RPMI8226 (cell line): ENCODE results near the gene EML4.
"Not testable (repeated sequence)": the region's sequence is repeated elsewhere in the genome, so short reads cannot be mapped to it uniquely, and the experiment has no call there.

Source experiments
- DNase-seq: peaks from one replicate; pipeline ENCODE4 v3.0.0-alpha.2; 2015

EML4 gene

DNA sequence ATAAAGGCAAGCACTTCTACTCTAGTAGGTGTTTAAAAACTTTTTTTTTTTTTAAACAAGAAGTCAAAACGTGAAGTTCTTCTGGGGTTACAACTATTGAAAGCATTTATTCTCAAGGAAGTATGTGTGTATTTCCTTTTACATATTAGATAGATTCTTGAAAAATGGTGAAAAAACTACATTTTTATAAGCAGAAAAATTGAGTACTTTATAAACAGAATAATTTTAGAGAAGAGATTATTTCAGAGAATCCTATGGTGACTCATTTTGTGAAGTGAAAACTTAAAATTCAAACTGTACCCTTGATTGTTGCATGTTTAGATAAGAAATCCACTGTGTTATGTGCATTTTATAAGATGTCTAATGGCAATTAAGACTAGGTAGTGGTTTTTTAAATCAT lies 2.9 kb downstream of the EML4 start:
- no peak for DNase-seq

DNA sequence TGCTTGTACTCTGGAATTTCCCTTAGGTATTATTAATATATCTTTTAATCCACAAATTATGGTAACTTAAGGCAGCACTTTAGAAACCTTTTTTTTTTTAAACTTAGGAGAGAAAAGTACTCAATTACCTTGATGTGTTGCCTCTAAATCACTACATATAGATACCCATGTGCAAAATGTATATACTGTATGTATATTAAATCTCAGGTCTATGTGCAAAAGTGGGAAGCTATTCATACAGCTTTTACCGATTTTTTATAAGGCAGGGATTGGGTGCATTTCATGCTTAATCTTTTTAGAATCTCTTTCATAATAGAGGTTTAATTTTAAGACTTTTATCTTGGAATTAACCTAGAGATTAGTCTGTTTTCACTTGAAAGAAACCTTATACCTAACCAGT lies 3.4 kb downstream of the EML4 start:
- DNase-seq: no peak

DNA sequence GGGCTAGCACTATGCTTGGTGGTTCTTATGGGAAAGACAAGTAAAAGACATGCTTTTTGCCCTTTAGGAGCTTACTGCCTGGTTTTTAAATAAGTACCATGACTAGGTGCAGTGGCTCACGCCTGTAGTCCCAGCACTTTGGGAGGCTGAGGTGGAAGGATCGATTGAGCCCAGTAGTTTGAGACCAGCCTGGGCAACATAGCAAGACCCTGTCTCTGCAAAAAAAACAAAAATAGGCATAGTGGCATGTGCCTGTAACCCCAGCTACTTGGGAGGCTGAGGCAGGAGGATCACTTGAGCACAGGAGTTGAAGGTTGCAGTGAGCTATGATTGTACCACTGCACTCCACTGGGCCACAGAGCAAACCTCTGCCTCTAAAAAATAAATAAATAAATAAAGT lies 4.3 kb downstream of the EML4 start:
- DNase-seq: not testable (repeated sequence)

DNA sequence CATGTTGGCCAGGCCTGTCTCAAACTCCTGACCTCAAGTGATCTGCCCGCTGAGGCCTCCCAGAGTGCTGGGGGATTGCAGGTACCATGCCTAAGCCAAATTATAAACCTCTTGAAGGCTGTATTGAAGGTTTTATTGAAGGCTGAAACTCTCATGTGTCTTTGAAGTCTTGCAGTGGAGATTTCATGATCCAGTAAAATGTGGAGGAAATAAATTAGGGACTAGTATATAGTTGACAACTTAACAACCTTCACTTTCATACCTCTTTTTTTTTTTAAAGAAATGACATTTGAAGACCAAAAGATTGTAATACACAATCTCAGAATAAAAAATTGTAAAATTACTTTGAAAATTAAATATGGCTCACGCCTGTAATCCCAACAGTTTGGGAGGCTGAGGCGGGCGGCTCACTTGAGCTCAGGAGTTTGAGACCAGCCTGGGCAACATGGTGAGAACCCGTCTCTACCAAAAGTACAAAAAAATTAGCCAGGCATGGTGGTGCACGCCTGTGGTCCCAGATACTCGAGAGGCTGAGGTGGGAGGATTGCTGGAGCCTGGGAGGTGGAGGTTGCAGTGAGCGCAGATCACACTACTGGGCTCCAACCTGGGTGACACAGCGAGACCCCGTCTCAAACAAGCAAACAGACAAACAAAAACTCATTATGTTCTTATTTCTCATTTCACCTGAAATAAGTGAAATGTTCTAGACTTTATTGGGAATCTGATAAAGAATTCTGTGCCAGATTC lies 8.0 kb downstream of the EML4 start:
- no peak for DNase-seq

DNA sequence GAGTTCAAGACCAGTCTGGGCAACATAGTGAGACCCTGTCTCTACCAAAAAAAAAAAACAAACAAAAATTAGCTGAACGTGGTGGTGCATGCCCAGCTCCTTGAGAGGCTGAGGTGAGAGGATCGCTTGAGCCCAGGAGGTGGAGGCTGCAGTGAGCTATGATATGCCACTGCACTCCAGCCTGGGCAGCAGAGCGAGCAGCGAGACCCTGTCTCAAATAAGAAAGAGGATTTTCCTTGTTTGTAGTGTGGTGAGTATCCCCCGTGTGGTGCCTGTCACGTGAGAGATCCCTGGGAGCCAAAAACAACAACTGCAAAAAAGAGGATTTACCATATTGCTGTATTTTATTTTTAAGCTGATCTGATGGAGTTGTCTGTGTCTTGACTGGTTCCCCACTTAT lies 9.2 kb downstream of the EML4 start:
- DNase-seq: no peak

DNA sequence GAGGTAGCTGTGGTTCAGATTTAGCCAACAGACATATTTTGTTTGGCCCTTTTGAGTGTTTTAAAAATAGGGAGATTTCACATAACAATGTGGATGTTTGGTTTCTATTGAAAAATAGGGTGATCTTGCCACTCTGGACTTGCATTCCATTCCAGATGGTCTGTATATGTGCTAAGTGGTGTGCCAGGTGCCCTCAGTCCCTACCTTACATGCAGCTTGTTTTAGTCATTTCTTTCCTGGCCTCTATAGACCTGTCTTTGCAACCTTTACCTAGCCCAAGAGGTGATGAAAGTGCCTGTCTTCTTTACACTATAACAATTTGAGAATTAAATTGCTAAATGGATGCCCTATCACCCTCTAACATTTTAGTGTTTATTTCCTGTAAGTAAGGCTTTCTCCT lies 11.1 kb downstream of the EML4 start:
- no peak for DNase-seq

DNA sequence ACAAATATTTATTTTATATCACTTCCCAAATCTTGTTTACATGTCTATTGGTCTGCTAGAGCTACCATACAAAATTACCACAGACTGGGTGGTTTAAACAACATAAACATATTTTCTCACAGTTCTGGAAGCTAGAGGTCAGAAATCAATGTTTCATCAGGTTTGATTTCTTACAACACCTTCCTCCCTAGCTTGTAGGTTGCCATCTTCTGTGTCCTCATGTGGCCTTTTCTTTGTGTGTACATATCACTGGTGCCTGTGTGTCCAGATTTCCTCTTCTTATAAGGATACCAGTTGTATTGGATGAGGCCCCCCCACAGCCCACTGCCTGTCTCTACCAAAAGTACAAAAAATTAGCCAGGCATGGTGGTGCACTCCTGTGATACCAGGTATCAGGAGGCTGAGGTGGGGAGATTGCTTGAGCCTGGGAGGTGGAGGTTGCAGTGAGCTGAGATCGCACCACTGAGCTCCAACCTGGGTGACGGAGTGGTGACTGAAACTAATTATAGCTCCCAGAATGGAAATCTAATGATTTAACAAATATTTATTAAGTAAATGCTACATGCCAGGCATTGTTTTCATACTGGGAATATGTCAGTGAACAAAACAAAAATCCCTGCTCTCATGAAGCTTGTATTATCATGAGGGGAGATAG lies 13.6 kb downstream of the EML4 start:
- no peak for DNase-seq

DNA sequence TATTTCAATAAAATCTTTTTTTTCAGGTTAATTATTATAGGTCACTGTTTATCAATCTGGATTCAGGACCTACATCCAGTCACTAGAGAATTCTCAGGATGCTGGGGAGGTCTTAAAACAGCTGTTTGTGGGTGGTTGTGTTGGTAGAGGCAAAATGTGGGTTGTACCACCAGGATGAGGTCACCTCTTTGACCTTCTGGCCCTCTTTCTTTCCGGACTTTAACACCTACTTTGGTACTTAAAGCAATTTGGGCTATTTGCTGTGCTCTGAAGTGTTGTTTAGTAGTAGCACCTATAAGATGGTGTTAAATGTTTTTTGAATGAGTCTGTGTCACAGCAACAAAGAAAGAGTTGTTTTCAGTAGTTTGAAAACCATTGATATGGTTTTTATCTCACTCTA lies 14.6 kb downstream of the EML4 start:
- no peak for DNase-seq

DNA sequence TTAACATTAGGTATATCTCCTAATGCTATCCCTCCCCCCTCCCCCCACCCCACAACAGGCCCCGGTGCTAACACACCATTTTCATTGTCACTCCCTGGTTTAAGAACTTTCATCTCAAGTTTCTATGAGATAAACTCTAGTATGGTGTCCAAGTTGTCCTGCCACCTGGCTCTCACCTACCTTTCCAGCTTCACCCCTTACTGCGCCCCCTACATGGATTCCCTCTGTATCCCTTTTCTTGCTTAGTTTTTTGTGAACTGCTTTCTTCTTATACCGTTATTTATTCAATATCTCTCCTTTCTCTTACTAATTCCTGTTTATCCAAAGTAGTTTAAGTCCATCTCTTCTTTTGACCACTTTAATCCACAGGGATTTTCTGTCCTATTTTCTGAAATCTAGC lies 15.2 kb downstream of the EML4 start:
- no peak for DNase-seq

DNA sequence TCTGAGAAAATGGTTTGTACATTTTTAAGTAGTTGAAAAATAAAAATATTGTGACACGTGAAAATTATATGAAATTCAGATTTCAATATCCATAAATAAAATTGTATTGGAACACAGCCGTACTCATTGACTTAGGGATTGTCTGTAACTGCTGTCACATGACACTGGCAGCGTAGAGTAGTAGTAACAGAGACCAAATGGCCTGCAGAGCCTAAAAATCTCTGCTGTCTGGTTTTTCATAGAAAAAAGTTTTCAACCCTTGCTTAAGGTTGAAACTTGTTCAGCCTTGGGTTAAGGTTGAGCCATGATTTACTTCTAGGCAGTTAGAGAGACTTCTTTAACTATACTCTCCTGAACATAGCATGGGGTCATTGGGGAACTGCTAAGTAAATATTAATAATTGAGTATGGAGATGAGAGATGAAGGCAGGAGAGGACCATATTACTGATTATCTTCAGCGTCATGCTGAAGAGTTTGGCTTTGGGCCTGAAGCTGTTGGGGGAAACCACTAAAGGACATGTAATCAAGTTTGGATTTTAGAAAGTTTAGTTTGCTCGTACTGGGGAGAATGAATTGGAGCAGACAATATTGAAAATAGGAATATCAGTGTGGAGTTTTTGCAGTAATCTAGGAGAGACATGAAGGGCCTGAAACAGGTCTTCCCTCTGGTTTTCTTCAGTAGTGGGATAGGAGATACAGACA lies 16.2 kb downstream of the EML4 start:
- no peak for DNase-seq

DNA sequence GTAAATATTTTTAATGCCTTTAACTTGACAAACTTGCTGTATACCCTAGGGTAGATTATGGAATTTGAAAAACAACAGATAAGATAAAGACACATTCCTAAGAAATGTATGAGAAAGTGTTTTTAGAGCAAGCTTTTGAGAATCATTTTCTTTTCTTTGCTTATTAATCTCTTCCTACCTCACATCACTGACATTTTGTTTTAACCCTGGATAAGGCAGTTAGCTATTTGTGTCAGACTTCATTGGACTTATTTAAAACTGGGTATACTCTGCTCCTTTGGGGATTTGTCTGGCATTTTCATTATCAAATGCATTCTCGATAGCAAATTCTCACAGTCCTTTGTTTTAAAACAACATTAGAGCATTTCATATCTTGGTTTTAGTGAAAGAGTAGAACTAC lies 17.2 kb downstream of the EML4 start:
- no peak for DNase-seq

DNA sequence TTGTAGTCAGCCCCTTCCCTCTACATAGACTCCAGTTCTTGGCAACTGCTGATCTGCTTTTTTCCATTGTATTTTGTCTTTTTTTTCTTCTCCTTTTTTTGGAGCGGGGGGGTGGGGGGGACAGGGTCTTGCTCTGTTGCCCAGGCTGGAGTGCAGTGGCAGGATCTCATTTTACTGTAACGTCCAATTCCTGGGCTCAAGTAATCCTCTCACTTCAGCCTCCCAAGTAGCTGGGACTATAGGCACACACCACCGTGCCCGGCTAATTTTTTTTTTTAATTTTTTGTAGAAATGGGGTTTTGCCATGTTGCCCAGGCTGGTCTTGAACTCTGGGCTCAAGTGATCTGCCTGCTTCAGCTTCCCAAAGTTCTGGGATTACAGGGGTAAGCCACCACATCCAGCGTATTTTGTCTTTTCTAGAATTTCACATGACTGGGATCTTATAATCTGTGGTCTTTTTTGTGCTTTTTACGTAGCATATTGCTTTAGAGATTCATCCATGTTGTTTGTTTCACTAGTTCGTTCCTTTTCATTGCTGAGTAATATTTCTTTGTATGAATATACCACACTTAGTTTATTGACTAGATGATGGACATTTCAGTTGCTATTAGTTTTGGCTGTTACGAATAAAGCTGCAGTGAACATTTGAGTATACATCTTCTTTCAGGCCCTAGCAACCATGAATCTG lies 17.9 kb downstream of the EML4 start:
- no peak for DNase-seq

DNA sequence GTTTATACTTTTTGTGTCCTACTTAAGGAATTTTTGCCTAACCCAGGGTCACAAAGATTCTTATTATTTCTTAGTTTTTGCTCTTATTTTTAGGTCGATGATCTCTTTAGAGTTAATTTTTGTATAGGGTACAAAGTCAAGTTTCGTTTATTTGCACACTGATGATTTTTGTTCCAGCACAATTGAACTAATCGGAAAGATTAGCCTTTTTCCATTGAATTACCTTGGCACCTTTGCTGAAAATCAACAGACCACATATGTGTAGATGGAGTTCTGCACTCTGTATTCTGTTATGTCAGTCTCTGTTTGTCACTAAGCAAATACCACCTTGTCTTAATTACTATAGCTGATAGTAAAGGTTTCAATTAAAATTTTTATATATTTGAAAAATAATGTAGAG lies 18.7 kb downstream of the EML4 start:
- DNase-seq: no peak

DNA sequence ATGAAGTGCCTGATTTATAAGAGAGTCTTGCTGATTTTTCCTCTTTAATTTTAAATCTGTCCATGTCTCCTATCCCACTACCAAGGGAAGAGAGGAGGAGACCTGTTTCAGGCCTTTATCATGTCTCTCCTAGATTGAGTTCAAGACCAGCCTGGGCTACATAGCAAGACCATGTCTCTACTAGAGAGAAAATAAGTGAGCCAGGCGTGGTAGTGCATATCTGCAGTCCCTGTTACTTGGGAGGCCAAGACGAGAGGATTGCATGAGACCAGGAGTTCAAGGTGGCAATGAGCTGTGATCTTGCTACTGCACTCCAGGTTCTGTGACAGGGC lies 20.0 kb downstream of the EML4 start:
- DNase-seq: no peak

DNA sequence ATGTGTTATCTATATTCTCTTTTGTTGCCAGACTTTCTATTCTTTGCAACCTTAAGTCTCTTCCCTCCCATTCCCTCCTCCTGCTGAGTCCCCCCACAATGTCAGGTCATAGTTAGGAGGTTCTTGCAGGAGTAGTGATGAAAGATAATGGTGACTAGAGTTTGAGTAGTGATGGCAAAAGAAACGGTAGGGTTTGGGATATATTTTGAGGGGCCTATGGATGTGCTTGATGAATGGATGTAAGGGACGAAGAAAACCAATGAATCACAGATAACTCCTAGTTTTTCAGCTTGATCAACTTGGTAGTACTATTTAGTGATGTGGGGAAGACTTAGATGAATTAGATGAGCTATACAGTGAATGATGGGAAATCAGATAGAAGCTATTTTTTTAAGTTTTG lies 21.0 kb downstream of the EML4 start:
- DNase-seq: no peak

DNA sequence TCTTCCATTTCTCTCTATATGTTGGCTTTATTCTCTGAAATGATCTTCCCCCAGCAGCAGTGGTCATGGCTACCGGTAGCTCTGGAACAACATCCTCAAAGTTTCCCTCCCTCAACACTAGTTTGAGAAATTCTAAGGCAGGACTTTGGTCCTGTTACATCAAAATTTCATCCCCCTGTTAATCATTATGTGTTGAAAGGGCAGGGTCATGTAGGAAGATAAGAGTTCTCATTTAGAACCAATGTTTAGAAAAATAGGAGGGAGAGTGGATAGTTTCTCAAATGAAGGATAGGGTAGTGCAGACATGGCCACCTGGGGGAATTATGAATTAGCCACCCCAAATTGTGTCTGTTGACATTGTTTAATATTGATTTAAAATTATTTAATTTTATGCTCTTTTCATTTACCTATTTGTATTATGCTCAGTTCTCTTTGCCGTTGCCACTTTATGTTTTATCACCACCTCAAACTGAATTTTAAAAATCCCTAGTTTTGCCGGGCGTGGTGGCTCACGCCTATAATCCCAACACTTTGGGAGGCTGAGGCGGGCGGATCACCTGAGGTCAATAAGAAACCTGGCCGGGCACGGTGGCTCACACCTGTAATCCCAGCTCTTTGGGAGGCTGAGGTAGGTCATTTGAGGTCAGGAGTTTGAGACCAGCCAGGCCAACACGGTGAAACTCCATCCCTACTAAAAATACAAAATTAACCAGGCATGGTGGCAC lies 22.3 kb downstream of the EML4 start:
- DNase-seq: no peak

DNA sequence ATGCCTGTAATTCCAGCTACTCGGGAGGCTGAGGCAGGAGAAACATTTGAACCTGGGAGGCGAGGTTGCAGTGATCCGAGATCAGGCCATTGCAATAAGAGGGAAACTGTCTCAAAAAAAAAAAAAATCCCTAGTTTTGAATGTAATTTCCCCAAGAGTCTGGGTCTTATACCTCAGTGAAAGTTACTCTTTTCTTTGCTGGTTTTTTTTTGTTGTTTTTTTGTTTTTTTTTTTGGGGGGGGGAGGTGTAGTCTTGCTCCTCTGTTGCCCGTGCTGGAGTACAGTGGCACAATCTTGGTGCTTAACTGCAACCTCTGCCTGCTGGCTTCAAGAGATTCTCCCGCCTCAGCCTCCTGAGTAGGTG lies 22.8 kb downstream of the EML4 start:
- DNase-seq: no peak

DNA sequence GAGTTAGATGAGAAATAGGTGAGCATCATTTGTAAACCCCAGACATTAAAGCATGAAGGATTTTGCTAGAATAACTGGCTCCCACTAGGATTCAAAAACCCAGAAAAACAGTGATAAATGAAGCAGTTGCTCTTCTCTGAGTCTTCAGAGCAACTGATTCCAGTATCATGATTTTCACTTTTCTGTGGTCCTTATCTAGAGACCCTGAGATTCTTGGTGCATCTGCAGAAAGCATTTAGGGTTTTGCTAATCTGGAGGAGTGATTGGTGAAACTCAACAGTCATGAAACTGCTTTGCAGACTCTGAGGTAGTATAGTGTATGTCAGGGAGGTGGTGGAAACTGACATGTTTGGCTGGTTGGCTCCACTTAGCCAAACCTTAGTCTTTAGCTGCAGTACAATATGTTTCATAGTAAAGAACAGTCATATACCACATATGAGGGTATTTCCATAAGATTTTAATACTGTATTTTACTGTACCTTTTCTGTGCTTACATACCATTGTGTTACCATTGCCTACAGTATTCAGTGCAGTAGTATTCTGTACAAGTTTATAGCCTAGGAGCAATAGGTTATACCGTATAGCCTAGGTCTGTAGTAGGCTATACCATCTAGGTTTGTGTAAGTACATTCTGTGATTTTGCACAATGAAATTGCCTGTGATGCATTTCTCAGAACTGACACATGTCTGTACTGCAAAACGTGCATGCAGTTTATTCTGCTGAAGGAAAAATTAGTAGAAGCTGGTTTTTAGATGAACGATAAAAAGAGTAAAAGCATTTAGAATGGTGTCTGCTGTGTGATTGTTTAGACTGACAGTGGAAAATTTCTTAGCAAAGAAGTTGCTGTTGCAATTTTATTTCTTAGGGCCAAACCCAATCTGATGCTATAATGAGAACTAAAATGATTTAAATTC lies 23.8 kb downstream of the EML4 start:
- DNase-seq: no peak

DNA sequence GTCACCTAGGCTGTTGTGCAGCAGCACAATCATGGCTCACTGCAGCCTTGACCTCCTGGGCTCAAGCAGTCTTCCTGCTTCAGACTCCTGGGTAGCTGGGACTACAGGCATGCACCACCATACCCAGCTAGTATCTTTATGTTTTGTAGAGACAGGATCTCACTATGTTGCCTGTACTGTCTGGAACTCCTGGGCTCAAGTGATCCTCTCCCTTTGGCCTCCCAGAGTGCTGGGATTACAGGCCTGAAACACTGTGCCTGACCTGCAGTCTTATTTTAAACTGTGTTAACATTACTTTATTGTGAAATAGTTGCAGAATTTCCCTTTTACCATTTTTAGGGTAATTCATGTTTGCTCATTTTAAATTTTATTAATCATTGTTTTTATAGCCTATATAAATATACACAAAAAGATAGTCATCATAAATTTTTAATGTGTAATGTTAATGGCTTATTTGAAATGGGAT lies 24.6 kb downstream of the EML4 start:
- no peak for DNase-seq

DNA sequence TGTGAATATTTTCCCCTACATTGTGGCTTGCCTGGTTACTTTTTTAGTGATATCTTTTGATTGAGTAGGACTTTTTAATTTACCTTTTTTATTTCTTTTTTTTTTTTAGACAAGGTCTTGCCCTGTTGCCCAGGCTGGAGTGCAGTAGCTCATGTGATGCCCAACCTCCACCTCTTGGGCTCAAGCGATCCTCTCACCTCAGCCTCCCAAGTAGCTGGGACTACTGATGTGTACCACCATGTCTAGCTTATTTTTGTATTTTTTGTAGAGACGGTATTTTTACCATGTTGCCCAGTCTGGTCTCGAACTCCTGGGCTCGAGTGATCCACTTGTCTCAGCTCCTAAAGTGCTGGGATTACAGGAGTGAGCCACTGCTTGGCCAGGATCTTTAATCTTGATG lies 25.3 kb downstream of the EML4 start:
- DNase-seq: no peak

DNA sequence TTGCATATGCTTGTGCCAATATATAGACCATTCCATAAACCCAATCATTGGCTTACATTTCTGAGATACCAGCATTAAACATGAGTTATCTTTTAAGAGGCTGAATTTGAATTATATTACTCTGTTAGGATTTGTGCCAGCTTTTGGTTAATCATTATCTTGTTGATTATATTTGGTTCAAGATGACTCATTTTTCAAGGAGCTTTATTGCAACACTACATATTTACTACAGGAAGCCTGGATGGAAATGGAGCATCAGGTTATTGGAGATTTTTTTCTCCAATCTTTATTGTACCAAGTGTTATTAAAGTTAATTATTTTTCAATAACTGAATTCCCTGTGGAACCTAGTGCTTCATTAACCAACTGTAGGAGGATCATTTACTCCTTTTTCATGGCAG lies 26.4 kb downstream of the EML4 start:
- DNase-seq: no peak

DNA sequence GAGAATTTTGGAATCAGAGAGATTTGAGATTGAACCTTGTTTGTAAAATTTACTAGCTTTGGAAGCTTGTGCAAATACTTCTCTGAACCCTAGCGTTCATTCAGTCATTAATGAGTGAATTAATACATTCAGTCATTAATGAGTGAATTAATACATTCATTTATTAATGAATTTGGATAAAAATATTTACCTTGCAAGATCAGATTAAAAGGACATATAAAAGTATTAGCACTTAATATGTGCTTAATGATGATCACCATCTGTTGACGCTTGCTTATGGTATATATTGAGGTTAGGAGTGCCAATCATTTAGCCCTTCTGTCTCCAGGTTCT lies 26.9 kb downstream of the EML4 start:
- no peak for DNase-seq
